HG03575 (cell line): ENCODE results near the gene TRIL.

Source experiments
- ATAC-seq: cut with Tn5 transposase; IDR thresholded peaks from one replicate; pipeline ENCODE4 v1.9.1; 2021; ENCODE audit not compliant: unreplicated experiment, insufficient number of reproducible peaks, low FRiP score; ENCODE audit errors: extremely low read depth

Gene TRIL

GRCh38 chr7:28984631-28985030 is 26.5 kb upstream of the TRIL start:
- ATAC-seq, result no peak

GRCh38 chr7:28984217-28984616 is 26.1 kb upstream of the TRIL start:
- no peak for ATAC-seq

- no peak for ATAC-seq
Observed at GRCh38 chr7:28983396-28984190, 25.5 kb upstream of the TRIL start.

- ATAC-seq, result no peak
Observed at GRCh38 chr7:28981161-28981465, 23.0 kb upstream of the TRIL start.

- no peak for ATAC-seq
Observed at GRCh38 chr7:28980451-28981160, 22.5 kb upstream of the TRIL start.

GRCh38 chr7:28979776-28980175 is 21.6 kb upstream of the TRIL start:
- ATAC-seq, result no peak

- no peak for ATAC-seq
Observed at GRCh38 chr7:28977881-28978280, 19.8 kb upstream of the TRIL start.

- ATAC-seq, result no peak
Observed at GRCh38 chr7:28976022-28976421, 17.9 kb upstream of the TRIL start.

- ATAC-seq, result no peak
Observed at GRCh38 chr7:28973591-28973990, 15.5 kb upstream of the TRIL start.

- no peak for ATAC-seq
Observed at GRCh38 chr7:28964056-28964455, 5.9 kb upstream of the TRIL start.

- ATAC-seq, result no peak
Observed at GRCh38 chr7:28961972-28962371, 3.8 kb upstream of the TRIL start.

- ATAC-seq, result no peak
Observed at GRCh38 chr7:28960071-28960840, 2.1 kb upstream of the TRIL start.

- no peak for ATAC-seq
Observed at GRCh38 chr7:28958980-28959347, 834 bp upstream of the TRIL start.

GRCh38 chr7:28957751-28958234 is 337 bp downstream of the TRIL start:
- ATAC-seq, result no peak

- no peak for ATAC-seq
Observed at GRCh38 chr7:28957064-28957750, 923 bp downstream of the TRIL start.

GRCh38 chr7:28956608-28957063 is 1.5 kb downstream of the TRIL start:
- no peak for ATAC-seq

- ATAC-seq, result no peak
Observed at GRCh38 chr7:28955718-28956607, 2.2 kb downstream of the TRIL start.

GRCh38 chr7:28955356-28955717 is 2.8 kb downstream of the TRIL start:
- no peak for ATAC-seq
